Vagina (tissue), 2 donors: ENCODE data around the gene CCDC158. TPM values are rescaled to one million over a fixed set of nuclear protein-coding genes. Genes with fewer than 3 reads are reported as not detected.
"Not testable (repeated sequence)": the region's sequence is repeated elsewhere in the genome, so short reads cannot be mapped to it uniquely, and the experiment has no call there.

Experiments used
- DNase-seq, 2 donors: peaks; one replicate each; pipeline ENCODE4 v3.0.0-alpha.2; 2017; ENCODE audit errors: extremely low spot score in 2 of 2
- H3K27ac ChIP-seq: fragments of 200-600 bp; sonication (generic); one replicate; pipeline ENCODE4 v1.5.1; 2019
- H3K27me3 ChIP-seq: fragments of 200-600 bp; sonication (generic); one replicate; pipeline ENCODE4 v1.5.1; 2019
- H3K36me3 ChIP-seq, 2 donors: fragments of 200-600 bp; sonication (generic); one replicate each; pipeline ENCODE4 v1.5.1; 2017 to 2019
- H3K4me1 ChIP-seq: fragments of 200-600 bp; sonication (generic); one replicate; pipeline ENCODE4 v1.5.1; 2019
- H3K4me3 ChIP-seq, 2 donors: fragments of 200-600 bp; sonication (generic); 1 replicate in 1 of 2; 2 replicates in 1 of 2; pipeline ENCODE4 v1.5.1; 2016 to 2019
- H3K9me3 ChIP-seq: fragments of 200-600 bp; sonication (generic); one replicate; pipeline ENCODE4 v1.5.1; 2019
- CTCF ChIP-seq, 3 experiments: fragments of 450-650 bp in 2 of 3; fragments of 200-600 bp in 1 of 3; sonication (generic) in 1 of 3; IDR thresholded peaks; one replicate each; pipeline ENCODE4 v1.5.1; 2017 to 2019; ENCODE audit warnings: antibody characterized with exemption in 3 of 3, mild to moderate bottlenecking in 2 of 3, moderate library complexity in 2 of 3
- POLR2A ChIP-seq, 2 donors: fragments of 450-650 bp; IDR thresholded peaks; one replicate each; pipeline ENCODE4 v1.6.1; 2017; ENCODE audit warnings: antibody characterized with exemption in 2 of 2, mild to moderate bottlenecking in 2 of 2, moderate library complexity in 2 of 2
- POLR2AphosphoS5 ChIP-seq, 2 donors: sonication (generic); formaldehyde crosslinking; IDR thresholded peaks; one replicate each; pipeline ENCODE4 v1.9.0; 2017; ENCODE audit warnings: antibody characterized with exemption in 2 of 2, mild to moderate bottlenecking in 2 of 2, low read depth in 1 of 2; ENCODE audit not compliant: insufficient read depth in 1 of 2
- intact Hi-C: fragments of 100-400 bp; cut with DNase I; formaldehyde crosslinking; loops from one replicate; pipeline ENCODE4 v1.15.1; 2023
- total RNA-seq: library from RNA; depleted of rRNA; stranded (reverse); fragments of >200 nt; gene quantifications from one replicate; pipeline ENCODE4 v1.2.3, GENCODE V29; 2016

The CCDC158 gene
- total RNA-seq, 1 donor from 2014 or later = not detected

GRCh38 chr4:76296286-76296820, 124.6 kb downstream of the CCDC158 start:
- no peaks in the 10 kb centered on the region for H3K27me3 ChIP-seq
- peaks cover 7% of the 10 kb centered on the region for H3K4me1 ChIP-seq
- no peak overlapping the region for H3K4me3 ChIP-seq
- no peaks in the 10 kb centered on the region for H3K36me3 ChIP-seq
- no peak for TF ChIP-seq CTCF (IDR thresholded peaks at IDR 0.05)
- TF ChIP-seq POLR2AphosphoS5 (IDR thresholded peaks at IDR 0.05; ENCODE audit: insufficient read depth in 1 of 2, low read depth in 1 of 2) = no peak
- no peak for TF ChIP-seq POLR2A (IDR thresholded peaks at IDR 0.05)
- DNase-seq = no peak
- intact Hi-C loops = no loop called here
- no peak overlapping the region for H3K27ac ChIP-seq
- H3K9me3 ChIP-seq = no peaks in the 10 kb centered on the region

GRCh38 chr4:76293772-76294171, 127.2 kb downstream of the CCDC158 start:
- intact Hi-C loops = no loop called here
- no peak overlapping the region for H3K27ac ChIP-seq
- H3K27me3 ChIP-seq = no peaks in the 10 kb centered on the region
- H3K4me3 ChIP-seq = no peak overlapping the region
- TF ChIP-seq POLR2A (IDR thresholded peaks at IDR 0.05) = no peak
- TF ChIP-seq CTCF (IDR thresholded peaks at IDR 0.05) = no peak
- no peak for TF ChIP-seq POLR2AphosphoS5 (IDR thresholded peaks at IDR 0.05; ENCODE audit: insufficient read depth in 1 of 2, low read depth in 1 of 2)
- H3K4me1 ChIP-seq = no peaks in the 10 kb centered on the region
- DNase-seq = no peak
- no peaks in the 10 kb centered on the region for H3K36me3 ChIP-seq
- H3K9me3 ChIP-seq = no peaks in the 10 kb centered on the region

- DNase-seq = no peak
- H3K27me3 ChIP-seq = no peaks in the 10 kb centered on the region
- H3K4me1 ChIP-seq = no peaks in the 10 kb centered on the region
- intact Hi-C loops = no loop called here
- no peaks in the 10 kb centered on the region for H3K36me3 ChIP-seq
- no peak overlapping the region for H3K4me3 ChIP-seq
- H3K27ac ChIP-seq = no peak overlapping the region
- TF ChIP-seq POLR2A (IDR thresholded peaks at IDR 0.05) = no peak
- TF ChIP-seq CTCF (IDR thresholded peaks at IDR 0.05) = no peak
- TF ChIP-seq POLR2AphosphoS5 (IDR thresholded peaks at IDR 0.05; ENCODE audit: insufficient read depth in 1 of 2, low read depth in 1 of 2) = no peak
- no peaks in the 10 kb centered on the region for H3K9me3 ChIP-seq
Measured at GRCh38 chr4:76292730-76293129, 128.2 kb downstream of the CCDC158 start.

- H3K9me3 ChIP-seq, H3K27me3 ChIP-seq, DNase-seq, H3K27ac ChIP-seq, H3K4me1 ChIP-seq, H3K36me3 ChIP-seq, H3K4me3 ChIP-seq, intact Hi-C loops: not testable (repeated sequence)
Measured at GRCh38 chr4:76287811-76288210, 133.1 kb downstream of the CCDC158 start.

GRCh38 chr4:76283900-76284299, 137.0 kb downstream of the CCDC158 start:
- H3K36me3 ChIP-seq = no peaks in the 10 kb centered on the region
- no peak for DNase-seq
- no peaks in the 10 kb centered on the region for H3K9me3 ChIP-seq
- H3K27ac ChIP-seq = no peak overlapping the region
- intact Hi-C loops = no loop called here
- no peak for TF ChIP-seq CTCF (IDR thresholded peaks at IDR 0.05)
- TF ChIP-seq POLR2AphosphoS5 (IDR thresholded peaks at IDR 0.05; ENCODE audit: insufficient read depth in 1 of 2, low read depth in 1 of 2) = no peak
- no peak for TF ChIP-seq POLR2A (IDR thresholded peaks at IDR 0.05)
- no peaks in the 10 kb centered on the region for H3K4me1 ChIP-seq
- H3K27me3 ChIP-seq = no peaks in the 10 kb centered on the region
- no peak overlapping the region for H3K4me3 ChIP-seq
